ENCODE measurements around the gene CTAGE1. TPM values are rescaled to one million over a fixed set of nuclear protein-coding genes. Genes with fewer than 3 reads are reported as not detected.

The CTAGE1 gene
- polyA plus RNA-seq, 1 of the 3 experiments (the other 2 are of a cell fraction), result 0.07 TPM

DNA sequence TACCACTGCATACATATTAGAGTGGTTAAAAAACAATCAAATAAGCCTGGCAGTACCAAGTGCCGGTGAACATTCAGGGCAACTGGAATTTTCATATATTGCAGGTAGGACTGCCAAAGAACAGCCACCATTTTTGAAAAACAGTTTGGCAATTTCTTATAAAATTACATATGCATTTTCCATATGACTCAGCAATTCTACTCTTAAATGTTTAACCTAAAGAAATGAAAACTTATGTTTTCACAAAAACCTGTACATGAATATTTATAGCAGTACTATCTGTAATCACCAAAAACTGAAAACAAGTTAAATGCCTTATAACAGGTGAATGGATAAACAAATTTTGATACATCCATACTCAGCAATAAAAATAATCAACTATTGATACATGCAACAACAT, 39.9 kb downstream of the CTAGE1 start:
- TF ChIP-seq YY1 (IDR thresholded peaks at IDR 0.05; ENCODE audit: low read depth) (no peak), NFIC (IDR thresholded peaks at IDR 0.05; ENCODE audit: borderline replicate concordance) (no peak), MXI1 (IDR thresholded peaks at IDR 0.05; ENCODE audit: low read depth, low read length) (no peak), TCF12 (IDR thresholded peaks at IDR 0.05) (no peak), GATA2 (CRISPR knock-in tag; IDR thresholded peaks at IDR 0.05) (no peak), MEF2A (IDR thresholded peaks at IDR 0.05; ENCODE audit: borderline replicate concordance, low read depth) (no peak), RXRA (IDR thresholded peaks at IDR 0.05; ENCODE audit: borderline replicate concordance, low read depth) (no peak), FOXJ3 (CRISPR knock-in tag; IDR thresholded peaks at IDR 0.05) (no peak), GABPA (IDR thresholded peaks at IDR 0.05; ENCODE audit: low read depth) (no peak), RFX5 (IDR thresholded peaks at IDR 0.05; ENCODE audit: low read length) (no peak), POLR2AphosphoS5 (IDR thresholded peaks at IDR 0.05; ENCODE audit: low read depth, low read length) (no peak)
- TF ChIP-seq, protein P1, sequence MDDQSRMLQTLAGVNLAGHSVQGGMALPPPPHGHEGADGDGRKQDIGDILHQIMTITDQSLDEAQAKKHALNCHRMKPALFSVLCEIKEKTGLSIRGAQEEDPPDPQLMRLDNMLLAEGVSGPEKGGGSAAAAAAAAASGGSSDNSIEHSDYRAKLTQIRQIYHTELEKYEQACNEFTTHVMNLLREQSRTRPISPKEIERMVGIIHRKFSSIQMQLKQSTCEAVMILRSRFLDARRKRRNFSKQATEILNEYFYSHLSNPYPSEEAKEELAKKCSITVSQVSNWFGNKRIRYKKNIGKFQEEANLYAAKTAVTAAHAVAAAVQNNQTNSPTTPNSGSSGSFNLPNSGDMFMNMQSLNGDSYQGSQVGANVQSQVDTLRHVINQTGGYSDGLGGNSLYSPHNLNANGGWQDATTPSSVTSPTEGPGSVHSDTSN (IDR thresholded peaks at IDR 0.05), result no peak
- TF ChIP-seq, protein P2, sequence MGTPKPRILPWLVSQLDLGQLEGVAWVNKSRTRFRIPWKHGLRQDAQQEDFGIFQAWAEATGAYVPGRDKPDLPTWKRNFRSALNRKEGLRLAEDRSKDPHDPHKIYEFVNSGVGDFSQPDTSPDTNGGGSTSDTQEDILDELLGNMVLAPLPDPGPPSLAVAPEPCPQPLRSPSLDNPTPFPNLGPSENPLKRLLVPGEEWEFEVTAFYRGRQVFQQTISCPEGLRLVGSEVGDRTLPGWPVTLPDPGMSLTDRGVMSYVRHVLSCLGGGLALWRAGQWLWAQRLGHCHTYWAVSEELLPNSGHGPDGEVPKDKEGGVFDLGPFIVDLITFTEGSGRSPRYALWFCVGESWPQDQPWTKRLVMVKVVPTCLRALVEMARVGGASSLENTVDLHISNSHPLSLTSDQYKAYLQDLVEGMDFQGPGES (IDR thresholded peaks at IDR 0.05; ENCODE audit: low read depth, low read length), result no peak
- Histone ChIP-seq H3K27ac (ENCODE audit: low read depth in 2 of 2, low read length in 1 of 2) (no peak overlapping the region), H3K79me2 (ENCODE audit: insufficient read depth) (no peaks in the 10 kb centered on the region), H3K9me2 (no peaks in the 10 kb centered on the region), H3K4me1 (ENCODE audit: control insufficient read depth in 1 of 2, insufficient read depth in 2 of 2, low read depth in 1 of 2, low read length in 1 of 2) (no peaks in the 10 kb centered on the region), H3K36me3 (replicated peaks in 1 of 2; ENCODE audit: control insufficient read depth in 1 of 2, insufficient read depth in 2 of 2, low read length in 1 of 2) (no peaks in the 10 kb centered on the region), H3K9ac (no peak overlapping the region), H3K4me3 (ENCODE audit: low read depth in 2 of 2, low read length in 1 of 2) (no peak overlapping the region), H3K4me2 (no peak overlapping the region), H4K20me1 (ENCODE audit: insufficient read depth) (no peaks in the 10 kb centered on the region), H2AFZ (ENCODE audit: low read depth) (no peak overlapping the region), H3F3A (replicated peaks; ENCODE audit: insufficient read depth) (no peaks in the 10 kb centered on the region), H3K27me3 (ENCODE audit: insufficient read depth) (peaks cover 18% of the 10 kb centered on the region; the same call in 1 of the 2 replicates), H3K9me3 (no peaks in the 10 kb centered on the region)
- 8% methylated on average over 1 of the region's 1 CpG for WGBS (ENCODE audit: low lambda C conversion rate)
- ChIA-PET POLR2A (no interaction called here), CTCF (no interaction called here)
- no peak for DNase-seq

DNA sequence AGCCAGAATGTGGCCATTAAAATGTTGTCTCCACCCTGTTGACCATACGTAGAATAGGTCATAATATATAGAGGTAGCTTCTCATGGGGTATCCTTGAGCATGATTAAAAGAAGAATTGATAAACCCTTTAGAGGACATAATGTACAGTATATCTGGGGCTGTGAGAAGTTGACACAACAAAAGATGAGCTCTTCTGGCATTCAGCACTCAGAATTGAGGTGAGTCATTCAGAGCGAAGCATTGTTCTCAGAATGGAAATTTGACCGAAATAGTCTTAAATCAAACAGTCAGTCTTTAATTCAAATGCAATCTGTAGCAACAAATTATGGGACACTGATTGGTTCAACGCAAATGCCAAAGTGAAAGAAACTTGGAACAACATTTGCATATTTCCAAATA, 47.3 kb downstream of the CTAGE1 start:
- no peak overlapping the region for H2AFZ ChIP-seq (ENCODE audit: low read depth)
- POLR2A ChIA-PET, result no interaction called here

More for the DNA sequence above, 47.3 kb downstream of the CTAGE1 start:
- no peaks in the 10 kb centered on the region for H3K36me3 ChIP-seq (replicated peaks in 1 of 2; ENCODE audit: control insufficient read depth in 1 of 2, insufficient read depth in 2 of 2, low read length in 1 of 2)
- H3K4me3 ChIP-seq (ENCODE audit: low read depth in 2 of 2, low read length in 1 of 2), result no peak overlapping the region
- H3K4me1 ChIP-seq (ENCODE audit: control insufficient read depth in 1 of 2, insufficient read depth in 2 of 2, low read depth in 1 of 2, low read length in 1 of 2), result no peaks in the 10 kb centered on the region
- DNase-seq, result no peak
- H3K9ac ChIP-seq, result no peak overlapping the region
- H4K20me1 ChIP-seq (ENCODE audit: insufficient read depth), result no peaks in the 10 kb centered on the region
- H3F3A ChIP-seq (replicated peaks; ENCODE audit: insufficient read depth), result no peaks in the 10 kb centered on the region
- H3K4me2 ChIP-seq, result no peak overlapping the region
- CTCF ChIA-PET, result no interaction called here
- no peaks in the 10 kb centered on the region for H3K9me2 ChIP-seq
- H3K27me3 ChIP-seq (ENCODE audit: insufficient read depth), result peaks cover 9% of the 10 kb centered on the region
- TF ChIP-seq FOXJ3 (CRISPR knock-in tag; IDR thresholded peaks at IDR 0.05) (no peak), EP300 (IDR thresholded peaks at IDR 0.05; ENCODE audit: borderline replicate concordance in 1 of 2, low read depth in 1 of 2, low read length in 1 of 2) (no peak), MEF2A (IDR thresholded peaks at IDR 0.05; ENCODE audit: borderline replicate concordance, low read depth) (no peak), NRF1 (IDR thresholded peaks at IDR 0.05; ENCODE audit: low read depth, low read length) (no peak), ELF1 (IDR thresholded peaks at IDR 0.05) (no peak), GATA2 (CRISPR knock-in tag; IDR thresholded peaks at IDR 0.05) (no peak), EZH2phosphoT487 (IDR thresholded peaks at IDR 0.05; ENCODE audit: borderline replicate concordance, low read depth) (no peak), TCF12 (IDR thresholded peaks at IDR 0.05) (no peak)
- TF ChIP-seq, protein P2 (IDR thresholded peaks at IDR 0.05; ENCODE audit: low read depth, low read length), result no peak
- TF ChIP-seq, protein P3, sequence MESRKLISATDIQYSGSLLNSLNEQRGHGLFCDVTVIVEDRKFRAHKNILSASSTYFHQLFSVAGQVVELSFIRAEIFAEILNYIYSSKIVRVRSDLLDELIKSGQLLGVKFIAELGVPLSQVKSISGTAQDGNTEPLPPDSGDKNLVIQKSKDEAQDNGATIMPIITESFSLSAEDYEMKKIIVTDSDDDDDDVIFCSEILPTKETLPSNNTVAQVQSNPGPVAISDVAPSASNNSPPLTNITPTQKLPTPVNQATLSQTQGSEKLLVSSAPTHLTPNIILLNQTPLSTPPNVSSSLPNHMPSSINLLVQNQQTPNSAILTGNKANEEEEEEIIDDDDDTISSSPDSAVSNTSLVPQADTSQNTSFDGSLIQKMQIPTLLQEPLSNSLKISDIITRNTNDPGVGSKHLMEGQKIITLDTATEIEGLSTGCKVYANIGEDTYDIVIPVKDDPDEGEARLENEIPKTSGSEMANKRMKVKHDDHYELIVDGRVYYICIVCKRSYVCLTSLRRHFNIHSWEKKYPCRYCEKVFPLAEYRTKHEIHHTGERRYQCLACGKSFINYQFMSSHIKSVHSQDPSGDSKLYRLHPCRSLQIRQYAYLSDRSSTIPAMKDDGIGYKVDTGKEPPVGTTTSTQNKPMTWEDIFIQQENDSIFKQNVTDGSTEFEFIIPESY (IDR thresholded peaks at IDR 0.05; ENCODE audit: borderline replicate concordance, low read depth), result no peak
- H3K27ac ChIP-seq (ENCODE audit: low read depth in 2 of 2, low read length in 1 of 2), result no peak overlapping the region
- H3K79me2 ChIP-seq (ENCODE audit: insufficient read depth), result no peaks in the 10 kb centered on the region
- H3K9me3 ChIP-seq, result no peaks in the 10 kb centered on the region
- WGBS (ENCODE audit: low lambda C conversion rate), result 14% methylated on average over 4 of the region's 4 CpGs
